ENCODE data around the gene TWSG1.

GRCh38 chr18:9380621-9381395 lies 46.2 kb downstream of the TWSG1 start:
- TF ChIP-seq CTCF (IDR thresholded peaks at IDR 0.05) (no peak), EP300 (IDR thresholded peaks at IDR 0.05) (no peak), POLR2A (IDR thresholded peaks at IDR 0.05) (no peak), POLR2AphosphoS5 (IDR thresholded peaks at IDR 0.05) (no peak)
